ENCODE measurements around the gene FZD7.

FZD7 gene

DNA sequence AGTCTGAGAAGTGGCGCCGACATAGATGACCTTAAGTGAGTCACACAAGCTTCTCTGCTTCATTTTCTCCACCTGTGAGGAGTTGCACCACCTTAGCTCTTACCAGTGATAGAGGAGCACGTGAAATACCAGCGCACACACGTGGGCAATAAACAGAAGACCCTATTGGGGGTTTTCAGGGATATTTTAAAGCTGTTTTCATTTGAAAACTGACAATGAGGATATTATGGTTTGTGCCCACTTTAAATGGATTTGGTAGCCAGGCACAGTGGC, 47.3 kb upstream of the FZD7 start:
- H3K27ac ChIP-seq (replicated peaks): no peak overlapping the region
- H3K4me3 ChIP-seq (replicated peaks; ENCODE audit: insufficient read depth, low read length): no peak overlapping the region
- no peaks in the 10 kb centered on the region for H3K27me3 ChIP-seq (ENCODE audit: insufficient read depth, poor library complexity, severe bottlenecking)
- DNase-seq (ENCODE audit: low read depth in 1 of 2, low spot score in 1 of 2): no peak
- TF ChIP-seq, protein P1, sequence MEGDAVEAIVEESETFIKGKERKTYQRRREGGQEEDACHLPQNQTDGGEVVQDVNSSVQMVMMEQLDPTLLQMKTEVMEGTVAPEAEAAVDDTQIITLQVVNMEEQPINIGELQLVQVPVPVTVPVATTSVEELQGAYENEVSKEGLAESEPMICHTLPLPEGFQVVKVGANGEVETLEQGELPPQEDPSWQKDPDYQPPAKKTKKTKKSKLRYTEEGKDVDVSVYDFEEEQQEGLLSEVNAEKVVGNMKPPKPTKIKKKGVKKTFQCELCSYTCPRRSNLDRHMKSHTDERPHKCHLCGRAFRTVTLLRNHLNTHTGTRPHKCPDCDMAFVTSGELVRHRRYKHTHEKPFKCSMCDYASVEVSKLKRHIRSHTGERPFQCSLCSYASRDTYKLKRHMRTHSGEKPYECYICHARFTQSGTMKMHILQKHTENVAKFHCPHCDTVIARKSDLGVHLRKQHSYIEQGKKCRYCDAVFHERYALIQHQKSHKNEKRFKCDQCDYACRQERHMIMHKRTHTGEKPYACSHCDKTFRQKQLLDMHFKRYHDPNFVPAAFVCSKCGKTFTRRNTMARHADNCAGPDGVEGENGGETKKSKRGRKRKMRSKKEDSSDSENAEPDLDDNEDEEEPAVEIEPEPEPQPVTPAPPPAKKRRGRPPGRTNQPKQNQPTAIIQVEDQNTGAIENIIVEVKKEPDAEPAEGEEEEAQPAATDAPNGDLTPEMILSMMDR (IDR thresholded peaks at IDR 0.05; ENCODE audit: insufficient read depth, low read length): no peak

DNA sequence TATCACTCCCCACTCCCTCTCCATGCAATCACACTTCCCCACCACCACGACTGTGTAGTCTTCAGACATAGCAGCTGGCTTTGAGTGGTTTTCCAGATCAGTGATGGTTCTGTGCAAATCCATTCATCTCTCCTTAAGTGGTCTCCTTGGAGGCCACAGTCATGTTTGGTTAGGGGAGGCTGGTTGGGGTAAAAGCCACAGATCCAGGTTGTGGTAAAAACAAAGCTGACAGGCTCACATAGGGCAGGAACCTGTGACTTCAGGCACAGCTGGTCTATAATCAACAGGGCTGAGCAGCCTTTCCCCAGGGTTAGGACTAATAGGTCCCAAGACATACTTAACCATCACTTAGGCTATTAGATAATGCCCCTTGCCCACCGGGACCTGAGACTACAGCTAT, 46.2 kb upstream of the FZD7 start:
- DNase-seq (ENCODE audit: low read depth in 1 of 2, low spot score in 1 of 2): no peak
- H3K27me3 ChIP-seq (ENCODE audit: insufficient read depth, poor library complexity, severe bottlenecking): no peaks in the 10 kb centered on the region
- H3K4me3 ChIP-seq (replicated peaks; ENCODE audit: insufficient read depth, low read length): no peak overlapping the region
- TF ChIP-seq POLR2AphosphoS5 (IDR thresholded peaks at IDR 0.05; ENCODE audit: low read depth) (no peak), GABPA (IDR thresholded peaks at IDR 0.05; ENCODE audit: low read depth) (no peak), SPI1 (IDR thresholded peaks at IDR 0.05; ENCODE audit: borderline replicate concordance, low read depth) (no peak)
- TF ChIP-seq, protein P1 (IDR thresholded peaks at IDR 0.05; ENCODE audit: insufficient read depth, low read length): no peak
- TF ChIP-seq, protein P2, sequence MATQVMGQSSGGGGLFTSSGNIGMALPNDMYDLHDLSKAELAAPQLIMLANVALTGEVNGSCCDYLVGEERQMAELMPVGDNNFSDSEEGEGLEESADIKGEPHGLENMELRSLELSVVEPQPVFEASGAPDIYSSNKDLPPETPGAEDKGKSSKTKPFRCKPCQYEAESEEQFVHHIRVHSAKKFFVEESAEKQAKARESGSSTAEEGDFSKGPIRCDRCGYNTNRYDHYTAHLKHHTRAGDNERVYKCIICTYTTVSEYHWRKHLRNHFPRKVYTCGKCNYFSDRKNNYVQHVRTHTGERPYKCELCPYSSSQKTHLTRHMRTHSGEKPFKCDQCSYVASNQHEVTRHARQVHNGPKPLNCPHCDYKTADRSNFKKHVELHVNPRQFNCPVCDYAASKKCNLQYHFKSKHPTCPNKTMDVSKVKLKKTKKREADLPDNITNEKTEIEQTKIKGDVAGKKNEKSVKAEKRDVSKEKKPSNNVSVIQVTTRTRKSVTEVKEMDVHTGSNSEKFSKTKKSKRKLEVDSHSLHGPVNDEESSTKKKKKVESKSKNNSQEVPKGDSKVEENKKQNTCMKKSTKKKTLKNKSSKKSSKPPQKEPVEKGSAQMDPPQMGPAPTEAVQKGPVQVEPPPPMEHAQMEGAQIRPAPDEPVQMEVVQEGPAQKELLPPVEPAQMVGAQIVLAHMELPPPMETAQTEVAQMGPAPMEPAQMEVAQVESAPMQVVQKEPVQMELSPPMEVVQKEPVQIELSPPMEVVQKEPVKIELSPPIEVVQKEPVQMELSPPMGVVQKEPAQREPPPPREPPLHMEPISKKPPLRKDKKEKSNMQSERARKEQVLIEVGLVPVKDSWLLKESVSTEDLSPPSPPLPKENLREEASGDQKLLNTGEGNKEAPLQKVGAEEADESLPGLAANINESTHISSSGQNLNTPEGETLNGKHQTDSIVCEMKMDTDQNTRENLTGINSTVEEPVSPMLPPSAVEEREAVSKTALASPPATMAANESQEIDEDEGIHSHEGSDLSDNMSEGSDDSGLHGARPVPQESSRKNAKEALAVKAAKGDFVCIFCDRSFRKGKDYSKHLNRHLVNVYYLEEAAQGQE (IDR thresholded peaks at IDR 0.05; ENCODE audit: insufficient replicate concordance, low read depth): no peak
- no peak overlapping the region for H3K27ac ChIP-seq (replicated peaks)

DNA sequence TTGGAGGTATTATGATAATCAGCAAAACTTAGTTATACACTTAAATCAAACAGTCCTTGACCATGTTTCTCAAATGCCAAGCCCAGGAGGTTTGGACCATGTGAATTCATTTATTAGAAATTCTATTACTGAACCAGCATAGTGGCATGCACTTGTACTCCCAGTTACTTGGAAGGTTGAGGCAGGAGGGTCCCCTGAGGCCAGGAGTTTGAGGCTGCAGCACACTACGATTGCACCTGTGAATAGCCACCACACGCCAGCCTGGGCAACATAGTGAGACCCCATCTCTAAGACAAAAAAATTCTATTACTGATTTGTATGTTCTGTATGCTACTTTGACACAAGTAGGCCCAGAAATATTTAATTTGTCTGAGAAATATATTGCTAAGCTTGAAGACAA, 43.6 kb upstream of the FZD7 start:
- no peak for DNase-seq (ENCODE audit: low read depth in 1 of 2, low spot score in 1 of 2)
- Histone ChIP-seq H3K4me3 (replicated peaks; ENCODE audit: insufficient read depth, low read length) (no peak overlapping the region), H3K27ac (replicated peaks) (no peak overlapping the region), H3K27me3 (ENCODE audit: insufficient read depth, poor library complexity, severe bottlenecking) (no peaks in the 10 kb centered on the region)
- no peak for TF ChIP-seq SPI1 (IDR thresholded peaks at IDR 0.05; ENCODE audit: borderline replicate concordance, low read depth)
- TF ChIP-seq, protein P2 (IDR thresholded peaks at IDR 0.05; ENCODE audit: insufficient replicate concordance, low read depth): no peak
- TF ChIP-seq, protein P1 (IDR thresholded peaks at IDR 0.05; ENCODE audit: insufficient read depth, low read length): no peak
- no peak for TF ChIP-seq GABPA (IDR thresholded peaks at IDR 0.05; ENCODE audit: low read depth)

DNA sequence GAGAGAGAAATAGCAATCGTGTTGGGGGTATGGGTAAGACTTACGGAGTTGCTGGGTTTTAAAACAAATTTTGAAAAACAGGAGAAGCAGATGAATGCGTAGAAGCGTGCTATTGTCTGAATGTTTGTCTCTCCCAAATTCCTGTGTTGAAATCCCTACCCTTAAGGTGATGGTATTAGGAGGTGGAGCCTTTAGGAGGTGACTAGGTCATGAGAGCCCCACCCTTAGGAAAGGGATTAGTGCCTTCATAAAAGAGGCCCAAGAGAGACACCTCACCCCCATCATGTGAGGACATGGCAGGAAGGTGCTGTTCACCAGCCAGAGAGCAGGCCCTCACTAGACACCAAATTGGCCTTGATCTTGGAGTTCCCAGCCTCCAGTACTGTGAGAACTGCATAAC, 40.7 kb upstream of the FZD7 start:
- H3K27ac ChIP-seq (replicated peaks): no peak overlapping the region
- H3K4me3 ChIP-seq (replicated peaks; ENCODE audit: insufficient read depth, low read length): no peak overlapping the region
- TF ChIP-seq GABPA (IDR thresholded peaks at IDR 0.05; ENCODE audit: low read depth) (no peak), SPI1 (IDR thresholded peaks at IDR 0.05; ENCODE audit: borderline replicate concordance, low read depth) (no peak), POLR2AphosphoS5 (IDR thresholded peaks at IDR 0.05; ENCODE audit: low read depth) (no peak)
- TF ChIP-seq, protein P2 (IDR thresholded peaks at IDR 0.05; ENCODE audit: insufficient replicate concordance, low read depth): no peak
- TF ChIP-seq, protein P1 (IDR thresholded peaks at IDR 0.05; ENCODE audit: insufficient read depth, low read length): no peak
- H3K27me3 ChIP-seq (ENCODE audit: insufficient read depth, poor library complexity, severe bottlenecking): no peaks in the 10 kb centered on the region
- no peak for DNase-seq (ENCODE audit: low read depth in 1 of 2, low spot score in 1 of 2)

Data from HL-60 (cell line).